ENCODE results near the gene PACRG. TPM values are rescaled to one million over a fixed set of nuclear protein-coding genes. Genes with fewer than 3 reads are reported as not detected.

PACRG gene
- total RNA-seq, 1 donor, result 1.4 TPM

- H4K20me1 ChIP-seq (ENCODE audit: insufficient read depth, low read length), result no peaks in the 10 kb centered on the region
- no peak overlapping the region for H3K4me2 ChIP-seq (ENCODE audit: insufficient read depth, low read length)
- H3K9me3 ChIP-seq (ENCODE audit: low read depth, low read length), result no peaks in the 10 kb centered on the region
- H3K36me3 ChIP-seq (ENCODE audit: insufficient read depth, low read length), result no peaks in the 10 kb centered on the region
- H3K4me3 ChIP-seq (ENCODE audit: insufficient read depth, low read length), result no peak overlapping the region
- TF ChIP-seq CTCF (IDR thresholded peaks at IDR 0.05; ENCODE audit: extremely low read depth, low read depth, low read length), result no peak
- no peaks in the 10 kb centered on the region for H3K79me2 ChIP-seq (ENCODE audit: insufficient read depth, low read length)
- no peaks in the 10 kb centered on the region for H3K4me1 ChIP-seq (ENCODE audit: insufficient read depth, low read length)
- no peak overlapping the region for H2AFZ ChIP-seq (ENCODE audit: low read length)
- no peaks in the 10 kb centered on the region for H3K27me3 ChIP-seq (ENCODE audit: insufficient read depth, low read length)
- DNase-seq (ENCODE audit: insufficient read length, low spot score, missing footprints), result no peak
- no peak overlapping the region for H3K27ac ChIP-seq (ENCODE audit: low read depth, low read length)
These were observed 561.7 kb downstream of the PACRG start for GRCh38 chr6:163289447-163289846.

- H3K79me2 ChIP-seq (ENCODE audit: insufficient read depth, low read length), result no peaks in the 10 kb centered on the region
- H3K4me3 ChIP-seq (ENCODE audit: insufficient read depth, low read length), result no peak overlapping the region
- DNase-seq (ENCODE audit: insufficient read length, low spot score, missing footprints), result no peak
- no peaks in the 10 kb centered on the region for H3K27me3 ChIP-seq (ENCODE audit: insufficient read depth, low read length)
- H3K9me3 ChIP-seq (ENCODE audit: low read depth, low read length), result no peaks in the 10 kb centered on the region
- no peaks in the 10 kb centered on the region for H3K4me1 ChIP-seq (ENCODE audit: insufficient read depth, low read length)
- no peaks in the 10 kb centered on the region for H4K20me1 ChIP-seq (ENCODE audit: insufficient read depth, low read length)
- H3K36me3 ChIP-seq (ENCODE audit: insufficient read depth, low read length), result no peaks in the 10 kb centered on the region
- no peak for TF ChIP-seq CTCF (IDR thresholded peaks at IDR 0.05; ENCODE audit: extremely low read depth, low read depth, low read length)
- H2AFZ ChIP-seq (ENCODE audit: low read length), result no peak overlapping the region
- H3K4me2 ChIP-seq (ENCODE audit: insufficient read depth, low read length), result no peak overlapping the region
- H3K27ac ChIP-seq (ENCODE audit: low read depth, low read length), result no peak overlapping the region
These were observed 562.9 kb downstream of the PACRG start for GRCh38 chr6:163290545-163291274.

DNA sequence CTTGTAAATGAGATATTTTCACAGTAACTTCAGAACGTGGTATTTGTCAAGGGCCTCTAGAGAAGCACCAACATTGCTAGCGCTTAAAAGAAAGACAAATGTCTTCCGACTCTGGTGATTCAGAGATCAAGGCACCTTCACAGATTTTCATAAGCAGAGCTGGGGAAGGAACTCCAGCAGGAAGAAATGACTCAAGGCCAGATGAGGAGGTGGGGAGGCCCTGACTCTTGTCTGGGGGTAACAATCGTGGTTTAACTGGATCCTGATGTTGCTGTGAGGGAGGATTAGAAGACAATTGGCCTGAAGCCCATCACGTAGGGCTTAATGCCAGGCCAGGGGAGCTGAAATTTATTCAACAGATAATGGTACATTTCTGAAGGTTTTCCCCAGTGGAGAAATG lies 563.8 kb downstream of the PACRG start:
- no peak overlapping the region for H2AFZ ChIP-seq (ENCODE audit: low read length)
- no peak for TF ChIP-seq CTCF (IDR thresholded peaks at IDR 0.05; ENCODE audit: extremely low read depth, low read depth, low read length)
- H3K36me3 ChIP-seq (ENCODE audit: insufficient read depth, low read length), result no peaks in the 10 kb centered on the region
- H3K4me2 ChIP-seq (ENCODE audit: insufficient read depth, low read length), result no peak overlapping the region
- H3K4me1 ChIP-seq (ENCODE audit: insufficient read depth, low read length), result no peaks in the 10 kb centered on the region
- no peak overlapping the region for H3K27ac ChIP-seq (ENCODE audit: low read depth, low read length)
- H4K20me1 ChIP-seq (ENCODE audit: insufficient read depth, low read length), result no peaks in the 10 kb centered on the region
- H3K79me2 ChIP-seq (ENCODE audit: insufficient read depth, low read length), result no peaks in the 10 kb centered on the region
- H3K27me3 ChIP-seq (ENCODE audit: insufficient read depth, low read length), result no peaks in the 10 kb centered on the region
- no peak for DNase-seq (ENCODE audit: insufficient read length, low spot score, missing footprints)
- no peaks in the 10 kb centered on the region for H3K9me3 ChIP-seq (ENCODE audit: low read depth, low read length)
- no peak overlapping the region for H3K4me3 ChIP-seq (ENCODE audit: insufficient read depth, low read length)

DNA sequence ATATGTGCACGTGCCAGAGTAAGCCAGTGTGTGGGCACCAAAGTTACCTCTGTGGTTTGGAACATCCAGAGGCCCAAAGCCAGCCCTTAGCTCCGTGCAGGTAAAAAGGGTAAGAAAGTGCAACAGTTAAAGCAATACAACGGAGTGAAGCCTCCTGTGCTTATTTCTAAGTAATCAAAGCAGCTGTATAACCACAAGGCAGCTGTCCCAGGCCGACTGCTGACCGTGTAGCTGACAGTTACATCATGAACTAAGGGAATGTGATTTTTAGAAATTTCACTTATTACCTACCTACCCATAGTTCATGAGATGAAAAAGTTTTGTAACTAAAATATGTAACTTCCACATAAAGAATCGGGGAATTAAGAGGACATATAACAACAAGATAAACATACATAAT lies 565.5 kb downstream of the PACRG start:
- no peak for TF ChIP-seq CTCF (IDR thresholded peaks at IDR 0.05; ENCODE audit: extremely low read depth, low read depth, low read length)
- Histone ChIP-seq H3K36me3 (ENCODE audit: insufficient read depth, low read length) (no peaks in the 10 kb centered on the region), H3K27me3 (ENCODE audit: insufficient read depth, low read length) (no peaks in the 10 kb centered on the region), H3K79me2 (ENCODE audit: insufficient read depth, low read length) (no peaks in the 10 kb centered on the region), H4K20me1 (ENCODE audit: insufficient read depth, low read length) (no peaks in the 10 kb centered on the region), H3K9me3 (ENCODE audit: low read depth, low read length) (no peaks in the 10 kb centered on the region), H3K4me3 (ENCODE audit: insufficient read depth, low read length) (no peak overlapping the region), H3K4me1 (ENCODE audit: insufficient read depth, low read length) (no peaks in the 10 kb centered on the region), H2AFZ (ENCODE audit: low read length) (no peak overlapping the region), H3K27ac (ENCODE audit: low read depth, low read length) (no peak overlapping the region), H3K4me2 (ENCODE audit: insufficient read depth, low read length) (no peak overlapping the region)
- no peak for DNase-seq (ENCODE audit: insufficient read length, low spot score, missing footprints)
